ENCODE data around the gene STAT5B. TPM values are rescaled to one million over a fixed set of nuclear protein-coding genes. Genes with fewer than 3 reads are reported as not detected.

Gene STAT5B
- total RNA-seq, 1 donor from 2014 or later, result 82.6 TPM

Other genes with a start within 250 kb of the STAT5B start
- gene C17orf113, start 225.8 kb downstream of the STAT5B start, total RNA-seq, result 3.1 and 4.5 TPM in 2 replicates
- 16.7 and 17.0 TPM in 2 replicates for gene ZNF385C, start 177.9 kb downstream of the STAT5B start, total RNA-seq
- gene DHX58, start 163.7 kb downstream of the STAT5B start, total RNA-seq, result 21.9 and 22.4 TPM in 2 replicates
- gene KAT2A, start 155.0 kb downstream of the STAT5B start, total RNA-seq, result 33.4 and 40.1 TPM in 2 replicates
- gene HSPB9, start 153.6 kb downstream of the STAT5B start, total RNA-seq, result not detected in 2 replicates
- 79.1 and 82.2 TPM in 2 replicates for gene RAB5C, start 121.4 kb downstream of the STAT5B start, total RNA-seq
- 0.59 and 0.80 TPM in 2 replicates for gene KCNH4, start 95.2 kb downstream of the STAT5B start, total RNA-seq
- not detected in 2 replicates for gene HCRT, start 90.9 kb downstream of the STAT5B start, total RNA-seq
- gene GHDC, start 81.9 kb downstream of the STAT5B start, total RNA-seq, result 26.5 and 29.1 TPM in 2 replicates
- 136 and 140 TPM in 2 replicates for gene STAT5A, start 12.1 kb upstream of the STAT5B start, total RNA-seq
- gene STAT3, start 112.1 kb upstream of the STAT5B start, total RNA-seq, result 211 and 233 TPM in 2 replicates
- gene CAVIN1, start 146.9 kb upstream of the STAT5B start, total RNA-seq, result 0.10 and 0.20 TPM in 2 replicates
- 71.5 and 75.6 TPM in 2 replicates for gene ATP6V0A1, start 182.5 kb upstream of the STAT5B start, total RNA-seq

All from activated B cell treated with CpG ODN at 0.5 μM for 24 hours (primary cell).